SJCRH30 (cell line): ENCODE measurements around the gene C15orf39. TPM values are rescaled to one million over a fixed set of nuclear protein-coding genes. Genes with fewer than 3 reads are reported as not detected.

Experiments
- DNase-seq, 2 experiments: peaks; one replicate each; pipeline ENCODE4 v3.0.0-alpha.2; 2015 to 2020
- H3K27ac ChIP-seq: fragments of 250-450 bp; sonication (Bioruptor Pico); 2 replicates; pipeline ENCODE4 v1.5.1; 2020; ENCODE audit warnings: mild to moderate bottlenecking, moderate library complexity
- H3K27me3 ChIP-seq: fragments of 250-450 bp; sonication (Bioruptor Pico); 2 replicates; pipeline ENCODE4 v1.5.1; 2020; ENCODE audit warnings: mild to moderate bottlenecking, moderate library complexity
- H3K36me3 ChIP-seq: fragments of 250-450 bp; sonication (Bioruptor Pico); 2 replicates; pipeline ENCODE4 v1.5.1; 2020; ENCODE audit warnings: mild to moderate bottlenecking, moderate library complexity
- H3K4me1 ChIP-seq: fragments of 250-450 bp; sonication (Bioruptor Pico); 2 replicates; pipeline ENCODE4 v1.5.1; 2020; ENCODE audit warnings: mild to moderate bottlenecking, moderate library complexity
- H3K4me3 ChIP-seq: fragments of 250-450 bp; sonication (Bioruptor Pico); 2 replicates; pipeline ENCODE4 v1.5.1; 2020; ENCODE audit warnings: mild to moderate bottlenecking, moderate library complexity
- H3K9me3 ChIP-seq: fragments of 250-450 bp; sonication (Bioruptor Pico); replicated peaks from 2 replicates; pipeline ENCODE4 v1.5.1; 2020; ENCODE audit warnings: mild to moderate bottlenecking, moderate library complexity
- total RNA-seq: library from RNA; depleted of rRNA; stranded (reverse); fragments of >200 nt; shearing (Covaris generic); gene quantifications from 2 replicates; pipeline ENCODE4 v1.2.3, GENCODE V29; 2014

The C15orf39 gene
- total RNA-seq, 1 experiment from 2014 or later = 21.1 TPM

DNA sequence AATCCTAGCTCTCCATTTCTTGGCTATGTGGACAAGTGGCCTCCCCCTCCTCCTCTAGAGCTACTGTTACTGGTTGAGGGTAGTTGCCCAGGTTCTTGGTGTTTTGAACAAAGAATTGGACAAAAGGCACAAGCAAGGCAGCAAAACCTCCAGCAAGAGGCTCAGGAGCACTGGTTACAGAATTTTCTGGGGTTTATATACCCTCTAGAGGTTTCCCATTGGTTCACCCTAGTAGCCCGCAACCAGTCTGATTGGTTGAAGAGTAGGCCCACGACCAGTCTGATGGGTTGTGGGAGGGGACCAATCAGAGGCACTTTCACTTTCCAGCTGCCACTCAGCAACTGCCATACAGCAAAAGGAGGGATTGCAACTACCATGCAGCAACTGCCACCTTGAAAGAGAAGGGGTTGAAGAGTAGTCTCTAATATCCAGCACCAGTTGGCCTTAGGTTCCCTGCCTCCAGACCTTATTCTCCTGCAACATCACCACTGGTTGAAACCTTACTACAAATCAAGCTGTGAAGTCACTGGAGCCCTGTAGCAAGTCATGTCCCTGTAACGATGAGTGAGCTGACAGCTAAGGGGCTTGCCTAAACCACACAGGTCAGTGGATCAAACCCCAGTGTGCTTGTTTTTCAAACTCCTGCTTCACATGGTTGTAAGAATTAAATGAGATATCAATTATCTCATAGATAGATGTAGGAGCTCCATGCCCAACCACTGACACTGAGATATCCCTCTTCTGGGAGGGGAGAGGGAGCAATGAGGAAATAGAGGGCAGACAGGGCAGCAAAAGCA is 2.9 kb upstream of the C15orf39 start:
- peaks cover 28% of the 10 kb centered on the region for H3K4me1 ChIP-seq
- no peaks in the 10 kb centered on the region; the same call in none of the 2 replicates for H3K27me3 ChIP-seq
- H3K27ac ChIP-seq = no peak overlapping the region
- H3K4me3 ChIP-seq = no peak overlapping the region
- DNase-seq = peak; percentile 57 to 73
- no peaks in the 10 kb centered on the region for H3K9me3 ChIP-seq
- no peaks in the 10 kb centered on the region for H3K36me3 ChIP-seq

DNA sequence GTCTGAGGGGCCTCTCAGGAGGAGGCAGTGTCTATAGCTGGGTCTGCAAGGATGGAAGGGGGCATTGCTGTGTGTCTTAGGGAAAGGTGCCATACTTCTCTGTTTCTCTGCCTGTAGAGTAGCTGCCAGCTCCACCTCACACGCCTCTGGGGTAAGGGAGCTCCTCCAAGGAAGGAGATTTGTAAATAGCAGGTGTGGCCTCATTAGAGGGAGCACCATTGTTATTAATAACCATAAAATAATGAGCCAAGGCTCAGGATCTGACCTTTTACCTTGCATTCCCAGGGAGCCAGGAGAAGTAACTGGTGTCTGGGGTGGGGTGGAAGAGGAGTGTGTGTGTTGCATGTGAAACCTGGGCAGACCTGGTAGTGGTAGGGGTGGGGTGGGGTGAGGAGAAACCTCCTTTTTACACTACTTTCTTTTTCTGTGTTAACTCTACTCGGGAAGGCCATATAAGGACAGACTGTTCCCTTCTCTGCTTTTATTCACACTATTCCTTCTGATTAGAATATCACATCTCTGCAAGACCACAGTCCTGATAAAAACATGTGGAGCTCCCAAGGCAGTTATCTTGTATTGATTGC is 2.2 kb upstream of the C15orf39 start:
- Histone ChIP-seq H3K4me3 (no peak overlapping the region), H3K27ac (no peak overlapping the region), H3K36me3 (no peaks in the 10 kb centered on the region), H3K27me3 (no peaks in the 10 kb centered on the region; the same call in 1 of the 2 replicates), H3K9me3 (no peaks in the 10 kb centered on the region), H3K4me1 (peaks cover 34% of the 10 kb centered on the region)
- DNase-seq = no peak

DNA sequence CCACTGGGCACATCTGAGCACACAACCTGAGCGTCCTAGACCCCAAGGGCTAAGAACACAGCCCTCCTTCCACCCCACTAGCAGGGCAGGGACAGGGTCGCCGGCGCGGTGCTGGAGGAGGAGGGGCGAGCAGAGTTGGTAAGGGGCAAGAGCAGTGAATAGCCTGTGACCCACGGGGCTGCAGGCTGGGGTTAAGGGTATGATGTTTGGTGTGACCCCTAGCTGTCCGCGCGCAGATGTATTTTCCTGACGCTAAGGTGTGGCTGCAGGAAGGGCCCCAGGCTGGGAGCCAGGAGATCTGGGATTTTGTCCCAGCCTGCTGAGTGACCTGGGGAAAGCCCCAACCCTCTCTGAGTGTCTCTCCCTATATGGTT is 1.3 kb upstream of the C15orf39 start:
- H3K27ac ChIP-seq = no peak overlapping the region
- no peak for DNase-seq
- no peaks in the 10 kb centered on the region for H3K9me3 ChIP-seq
- peaks cover under 1% of the 10 kb centered on the region; the same call in 1 of the 2 replicates for H3K36me3 ChIP-seq
- no peaks in the 10 kb centered on the region for H3K27me3 ChIP-seq
- peaks cover 30% of the 10 kb centered on the region for H3K4me1 ChIP-seq
- H3K4me3 ChIP-seq = no peak overlapping the region

DNA sequence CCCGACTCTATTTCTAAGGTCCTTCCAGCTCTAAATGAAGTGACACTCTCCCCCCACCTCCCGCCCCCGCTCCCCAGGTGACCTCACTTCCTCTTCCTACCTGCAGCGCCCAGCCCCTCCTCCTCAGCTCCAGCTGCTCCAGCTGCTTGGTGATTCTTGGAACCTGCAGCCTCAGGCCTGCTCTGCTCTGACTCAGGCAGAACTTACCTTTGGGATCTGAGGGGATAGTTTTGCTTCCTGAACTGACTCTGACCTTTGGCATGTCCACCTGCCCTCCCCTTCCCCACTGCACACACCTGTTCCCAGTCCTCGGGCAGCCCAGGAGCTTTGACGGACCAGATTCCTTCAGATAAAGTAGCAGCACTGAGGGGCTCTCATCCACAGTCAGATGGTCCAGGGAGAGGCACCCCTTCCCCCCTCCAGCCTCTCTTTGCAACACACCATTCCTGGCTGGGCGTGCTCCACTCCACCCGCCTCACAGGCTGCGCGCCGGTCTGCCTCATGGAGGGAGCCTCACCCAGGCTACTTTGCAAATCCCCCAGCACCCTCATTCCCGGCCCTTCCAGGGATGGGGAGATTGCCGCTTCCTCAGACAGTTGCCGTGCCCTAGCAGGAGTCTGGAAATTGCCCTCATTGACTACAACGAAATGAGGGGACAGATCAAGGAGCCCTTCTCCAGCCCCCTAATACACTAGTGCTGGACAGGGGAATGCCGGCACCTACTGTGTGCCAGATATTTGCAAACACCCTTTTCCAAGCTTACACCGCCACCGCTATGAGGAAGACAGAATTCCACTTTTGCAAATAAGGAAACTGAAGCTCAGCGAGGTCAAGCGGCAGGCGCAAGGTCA is 692 bp upstream of the C15orf39 start:
- no peak overlapping the region for H3K27ac ChIP-seq
- peaks cover 24% of the 10 kb centered on the region for H3K4me1 ChIP-seq
- peak; percentile 41 to 46 for DNase-seq
- peak overlapping the region; percentile 96 for H3K4me3 ChIP-seq
- no peaks in the 10 kb centered on the region for H3K9me3 ChIP-seq
- H3K27me3 ChIP-seq = no peaks in the 10 kb centered on the region
- H3K36me3 ChIP-seq = peaks cover 7% of the 10 kb centered on the region; the same call in 1 of the 2 replicates

DNA sequence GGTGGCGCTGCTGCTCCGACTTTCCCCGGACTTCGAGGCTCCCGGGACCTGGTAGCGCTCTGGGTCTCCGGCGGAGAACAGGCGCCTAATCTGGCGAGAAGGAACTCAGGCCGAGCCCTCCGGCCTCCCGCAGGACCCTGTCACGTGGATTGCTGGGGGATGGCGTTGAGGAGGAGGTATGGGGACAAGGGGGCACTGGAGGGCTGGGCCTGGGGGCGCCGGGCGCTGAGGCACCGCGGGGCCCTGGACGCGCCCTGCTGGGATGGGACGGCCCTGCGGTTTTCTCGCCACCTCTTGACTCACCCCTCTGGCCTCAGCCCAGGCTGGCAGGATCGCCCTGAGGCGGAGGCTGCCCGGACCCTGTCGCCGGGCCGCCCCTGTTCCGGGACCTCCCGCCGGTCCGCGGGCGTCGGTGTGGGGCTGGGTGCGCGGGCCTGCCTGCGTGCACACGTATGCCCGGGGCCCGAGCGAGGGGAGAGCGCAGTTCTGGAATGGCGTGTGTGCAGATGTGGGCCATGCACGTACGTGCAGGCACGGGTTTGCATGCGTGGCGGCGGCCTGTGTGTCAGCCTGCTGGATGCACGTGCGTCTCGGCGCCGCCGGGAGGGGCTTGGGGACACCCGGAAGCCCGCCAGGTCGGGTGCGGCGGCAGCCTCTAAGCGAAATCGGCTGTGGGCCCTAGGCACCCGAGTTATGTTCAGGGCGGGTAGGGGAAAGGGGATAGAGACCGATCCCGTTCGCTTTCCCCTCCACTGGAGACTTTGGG is 752 bp downstream of the C15orf39 start:
- peak overlapping the region; percentile 96 for H3K4me3 ChIP-seq
- no peaks in the 10 kb centered on the region for H3K27me3 ChIP-seq
- H3K36me3 ChIP-seq = peaks cover 15% of the 10 kb centered on the region
- H3K27ac ChIP-seq = peak overlapping the region; percentile 77
- peaks cover 21% of the 10 kb centered on the region for H3K4me1 ChIP-seq
- H3K9me3 ChIP-seq = no peaks in the 10 kb centered on the region
- peak; percentile 67 to 70 for DNase-seq

DNA sequence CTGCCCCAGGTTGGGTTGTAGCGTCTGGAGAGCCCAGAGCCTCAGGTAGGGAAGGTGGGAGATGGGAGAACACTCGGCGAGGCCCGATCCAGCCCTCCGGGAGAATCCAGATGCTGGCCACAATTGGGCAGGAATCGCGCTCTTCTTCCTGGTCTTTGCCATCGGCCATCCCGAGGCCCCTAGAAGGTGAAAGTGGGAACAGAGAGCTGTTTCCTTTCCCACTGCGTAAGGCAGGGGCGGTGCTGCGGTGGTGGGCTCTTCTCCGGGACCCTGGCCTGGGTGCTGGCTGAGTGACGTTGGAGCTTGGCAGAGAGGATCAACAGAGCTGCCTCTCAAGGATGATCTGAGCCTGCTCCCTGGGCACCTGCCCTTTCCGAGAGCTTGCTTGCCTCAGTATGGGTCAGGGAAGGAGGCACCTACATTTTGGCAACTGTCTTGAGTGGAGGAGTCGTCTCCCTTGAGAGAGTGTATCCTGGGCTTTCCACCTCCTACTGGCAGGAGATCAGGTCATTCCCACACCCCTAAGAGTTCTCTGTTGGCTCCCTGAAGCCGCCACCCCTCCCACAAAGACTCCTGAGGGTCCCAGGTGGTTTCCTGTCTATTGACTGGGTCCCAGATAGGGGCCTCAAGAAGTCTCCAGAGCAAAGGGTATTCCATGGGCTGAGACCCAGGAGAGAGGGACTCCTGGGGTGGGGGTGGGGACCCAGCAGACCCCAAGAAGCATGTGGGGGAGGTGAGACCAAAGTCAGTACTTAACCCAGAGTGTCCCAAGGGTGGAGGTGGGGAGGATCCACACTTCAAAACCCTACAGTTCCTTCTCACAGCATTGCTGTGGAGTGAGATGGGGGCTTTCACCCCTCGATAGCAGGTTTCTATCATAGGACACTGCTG is 1.6 kb downstream of the C15orf39 start:
- Histone ChIP-seq H3K4me1 (peaks cover 21% of the 10 kb centered on the region), H3K4me3 (peak overlapping the region; percentile 96), H3K36me3 (peaks cover 23% of the 10 kb centered on the region), H3K27me3 (no peaks in the 10 kb centered on the region), H3K27ac (peak overlapping the region; percentile 77), H3K9me3 (no peaks in the 10 kb centered on the region)
- peak in 1 of 2 experiments; percentile 33 for DNase-seq

DNA sequence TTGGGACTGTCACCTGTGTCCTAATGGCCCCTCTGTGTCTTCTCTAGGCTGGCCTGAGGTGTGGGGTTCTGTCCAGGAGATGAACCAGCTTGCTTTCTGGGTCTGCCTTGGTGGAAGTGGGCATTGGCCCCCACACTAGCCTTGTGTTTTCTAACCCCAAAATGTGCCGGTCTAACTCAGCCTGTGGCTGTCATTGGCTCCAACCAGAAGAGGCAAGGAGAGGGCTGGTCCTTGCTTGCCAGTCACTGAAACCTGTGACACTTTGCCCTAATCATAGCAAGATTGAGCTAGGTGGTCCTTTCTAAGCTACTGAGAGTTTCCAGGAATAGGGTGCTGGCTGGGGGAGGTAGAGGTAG is 2.2 kb downstream of the C15orf39 start:
- no peak for DNase-seq
- no peaks in the 10 kb centered on the region for H3K9me3 ChIP-seq
- no peak overlapping the region; the same call in 1 of the 2 replicates for H3K4me3 ChIP-seq
- H3K4me1 ChIP-seq = peaks cover 21% of the 10 kb centered on the region
- no peaks in the 10 kb centered on the region for H3K27me3 ChIP-seq
- no peak overlapping the region for H3K27ac ChIP-seq
- H3K36me3 ChIP-seq = peaks cover 29% of the 10 kb centered on the region

DNA sequence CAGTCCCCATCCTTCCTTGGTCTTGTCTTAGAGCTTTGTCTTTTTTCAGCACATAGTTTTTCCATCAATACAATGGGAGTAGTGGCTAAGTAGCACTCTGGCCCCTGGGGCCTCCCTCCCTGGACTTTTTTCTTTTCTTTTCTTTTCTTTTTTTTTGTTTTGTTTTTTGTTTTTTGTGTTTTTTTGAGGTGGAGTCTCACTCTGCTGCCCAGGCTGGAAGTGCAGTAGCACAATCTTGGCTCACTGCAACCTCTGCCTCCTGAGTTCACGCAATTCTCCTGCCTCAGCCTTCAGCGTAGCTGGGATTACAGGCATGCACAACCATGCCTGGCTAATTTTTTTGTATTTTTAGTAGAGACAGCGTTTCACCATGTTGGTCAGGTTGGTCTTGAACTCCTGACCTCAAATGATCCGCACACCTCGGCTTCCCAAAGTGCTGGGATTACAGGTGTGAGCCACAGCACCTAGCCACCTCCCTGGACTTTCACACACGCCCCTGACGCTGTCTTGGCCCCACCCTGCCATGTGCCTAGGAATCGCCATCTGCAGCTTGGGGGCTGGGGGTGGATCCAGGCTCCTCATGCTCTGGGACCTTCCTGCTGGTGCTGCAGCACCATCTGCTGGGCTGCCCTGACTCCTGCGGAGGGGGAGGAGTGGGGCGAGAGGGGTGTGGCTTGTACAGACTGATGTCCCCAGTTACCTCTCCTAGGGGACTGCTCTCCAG is 2.8 kb downstream of the C15orf39 start:
- H3K4me3 ChIP-seq = no peak overlapping the region

DNA sequence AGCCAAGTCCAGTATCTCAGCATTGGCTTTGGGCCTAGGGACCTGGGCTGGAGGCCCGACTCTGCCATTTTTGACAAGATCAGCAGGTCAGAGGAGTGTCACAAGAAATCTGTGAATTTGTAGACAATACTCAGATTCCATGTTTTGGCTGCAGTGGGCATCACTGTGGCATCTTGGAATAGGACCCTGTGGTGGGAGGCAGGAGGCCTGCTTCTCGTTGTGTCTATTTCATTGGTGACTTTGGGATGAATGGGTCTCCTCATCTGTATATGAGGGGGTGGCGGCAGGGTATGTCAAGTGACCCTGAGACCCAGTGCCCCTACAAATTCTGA is 3.3 kb downstream of the C15orf39 start:
- H3K4me1 ChIP-seq = peaks cover 21% of the 10 kb centered on the region
- H3K27me3 ChIP-seq = no peaks in the 10 kb centered on the region
- H3K27ac ChIP-seq = no peak overlapping the region
- no peak overlapping the region for H3K4me3 ChIP-seq
- H3K36me3 ChIP-seq = peaks cover 39% of the 10 kb centered on the region
- no peaks in the 10 kb centered on the region for H3K9me3 ChIP-seq
- no peak for DNase-seq

More for the DNA sequence above, 2.8 kb downstream of the C15orf39 start:
- H3K27me3 ChIP-seq = no peaks in the 10 kb centered on the region
- no peaks in the 10 kb centered on the region for H3K9me3 ChIP-seq
- peaks cover 21% of the 10 kb centered on the region for H3K4me1 ChIP-seq
- peak; percentile 91 to 93 for DNase-seq
- H3K27ac ChIP-seq = no peak overlapping the region
- H3K36me3 ChIP-seq = peaks cover 34% of the 10 kb centered on the region

DNA sequence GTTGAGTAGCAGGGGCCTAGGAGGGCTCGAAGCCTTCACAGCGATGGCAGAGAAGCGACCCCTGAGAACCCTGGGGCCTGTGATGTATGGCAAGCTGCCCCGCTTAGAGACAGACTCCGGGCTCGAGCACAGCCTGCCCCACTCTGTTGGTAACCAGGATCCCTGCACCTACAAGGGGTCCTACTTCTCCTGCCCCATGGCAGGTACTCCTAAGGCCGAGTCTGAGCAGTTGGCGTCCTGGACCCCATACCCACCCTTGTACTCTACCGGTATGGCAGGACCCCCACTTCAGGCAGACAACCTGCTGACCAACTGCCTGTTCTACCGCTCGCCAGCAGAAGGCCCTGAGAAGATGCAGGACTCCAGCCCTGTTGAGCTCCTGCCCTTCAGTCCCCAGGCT is 4.3 kb downstream of the C15orf39 start:
- no peak overlapping the region for H3K27ac ChIP-seq
- no peak for DNase-seq
- no peak overlapping the region for H3K4me3 ChIP-seq
- H3K36me3 ChIP-seq = peaks cover 46% of the 10 kb centered on the region
- no peaks in the 10 kb centered on the region for H3K27me3 ChIP-seq
- H3K4me1 ChIP-seq = peaks cover 18% of the 10 kb centered on the region
- no peaks in the 10 kb centered on the region for H3K9me3 ChIP-seq

DNA sequence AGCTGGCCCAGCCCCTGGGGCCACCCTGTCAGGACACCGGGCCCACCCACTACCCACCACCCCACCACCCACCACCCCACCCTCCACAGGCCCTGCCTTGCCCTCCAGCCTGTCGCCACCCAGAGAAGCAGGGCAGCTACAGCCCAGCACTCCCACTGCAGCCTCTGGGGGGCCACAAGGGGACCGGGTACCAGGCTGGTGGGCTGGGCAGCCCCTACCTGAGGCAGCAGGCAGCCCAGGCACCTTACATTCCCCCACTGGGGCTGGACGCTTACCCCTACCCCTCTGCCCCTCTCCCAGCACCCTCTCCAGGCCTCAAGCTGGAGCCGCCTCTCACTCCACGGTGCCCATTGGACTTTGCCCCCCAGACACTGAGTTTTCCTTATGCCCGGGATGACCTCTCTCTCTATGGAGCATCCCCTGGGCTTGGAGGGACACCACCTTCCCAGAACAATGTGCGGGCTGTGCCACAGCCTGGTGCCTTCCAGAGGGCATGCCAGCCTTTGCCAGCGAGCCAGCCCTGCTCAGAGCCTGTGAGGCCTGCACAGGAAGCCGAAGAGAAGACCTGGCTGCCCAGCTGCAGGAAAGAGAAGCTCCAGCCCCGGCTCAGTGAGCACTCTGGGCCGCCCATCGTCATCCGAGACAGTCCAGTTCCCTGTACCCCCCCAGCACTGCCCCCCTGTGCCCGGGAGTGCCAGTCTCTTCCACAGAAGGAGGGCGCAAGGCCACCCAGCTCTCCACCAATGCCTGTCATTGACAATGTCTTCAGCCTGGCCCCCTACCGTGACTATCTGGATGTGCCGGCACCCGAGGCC is 5.3 kb downstream of the C15orf39 start:
- Histone ChIP-seq H3K27me3 (no peaks in the 10 kb centered on the region), H3K9me3 (no peaks in the 10 kb centered on the region), H3K4me1 (peaks cover 14% of the 10 kb centered on the region; the same call in 1 of the 2 replicates), H3K27ac (no peak overlapping the region), H3K4me3 (no peak overlapping the region), H3K36me3 (peaks cover 56% of the 10 kb centered on the region)
- DNase-seq = no peak

DNA sequence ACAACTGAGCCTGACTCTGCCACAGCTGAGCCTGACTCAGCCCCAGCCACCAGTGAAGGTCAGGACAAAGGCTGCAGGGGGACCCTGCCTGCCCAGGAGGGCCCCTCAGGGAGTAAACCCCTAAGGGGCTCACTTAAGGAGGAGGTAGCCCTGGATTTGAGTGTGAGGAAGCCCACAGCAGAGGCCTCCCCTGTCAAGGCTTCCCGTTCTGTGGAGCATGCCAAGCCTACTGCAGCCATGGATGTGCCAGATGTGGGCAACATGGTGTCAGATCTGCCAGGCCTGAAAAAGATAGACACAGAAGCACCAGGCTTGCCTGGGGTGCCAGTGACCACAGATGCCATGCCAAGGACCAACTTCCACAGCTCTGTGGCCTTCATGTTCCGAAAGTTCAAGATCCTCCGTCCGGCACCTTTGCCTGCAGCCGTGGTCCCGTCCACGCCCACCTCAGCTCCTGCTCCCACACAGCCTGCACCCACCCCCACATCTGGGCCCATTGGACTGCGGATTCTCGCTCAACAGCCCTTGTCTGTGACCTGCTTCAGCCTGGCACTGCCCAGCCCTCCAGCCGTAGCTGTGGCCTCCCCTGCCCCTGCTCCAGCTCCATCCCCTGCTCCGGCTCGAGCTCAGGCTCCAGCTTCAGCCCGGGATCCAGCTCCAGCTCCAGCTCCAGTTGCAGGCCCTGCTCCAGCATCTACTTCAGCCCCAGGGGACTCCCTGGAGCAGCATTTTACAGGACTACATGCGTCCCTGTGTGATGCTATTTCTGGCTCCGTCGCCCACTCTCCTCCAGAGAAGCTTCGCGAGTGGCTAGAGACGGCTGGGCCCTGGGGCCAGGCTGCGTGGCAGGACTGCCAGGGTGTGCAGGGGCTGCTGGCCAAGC is 6.2 kb downstream of the C15orf39 start:
- peaks cover 14% of the 10 kb centered on the region; the same call in 1 of the 2 replicates for H3K4me1 ChIP-seq
- H3K36me3 ChIP-seq = peaks cover 60% of the 10 kb centered on the region

More for the DNA sequence above, 6.2 kb downstream of the C15orf39 start:
- Histone ChIP-seq H3K27me3 (no peaks in the 10 kb centered on the region), H3K9me3 (no peaks in the 10 kb centered on the region), H3K27ac (no peak overlapping the region), H3K4me3 (no peak overlapping the region)
- no peak for DNase-seq
